ENCODE results near the gene SMPDL3A.

SMPDL3A gene

GRCh38 chr6:122778985-122779661 lies 9.9 kb upstream of the SMPDL3A start:
- FAIRE-seq = no peak

- no peak for FAIRE-seq
Measured at GRCh38 chr6:122779667-122780066, 9.4 kb upstream of the SMPDL3A start, which contains the start of gene FABP7. FABP7 (plus strand) TSS chr6:122779716; CDS start chr6:122779795, 79 bp downstream.

- no peak for FAIRE-seq
Measured at GRCh38 chr6:122780114-122780513, 8.9 kb upstream of the SMPDL3A start.

- FAIRE-seq = no peak
Measured at GRCh38 chr6:122781716-122782115, 7.3 kb upstream of the SMPDL3A start.

DNA sequence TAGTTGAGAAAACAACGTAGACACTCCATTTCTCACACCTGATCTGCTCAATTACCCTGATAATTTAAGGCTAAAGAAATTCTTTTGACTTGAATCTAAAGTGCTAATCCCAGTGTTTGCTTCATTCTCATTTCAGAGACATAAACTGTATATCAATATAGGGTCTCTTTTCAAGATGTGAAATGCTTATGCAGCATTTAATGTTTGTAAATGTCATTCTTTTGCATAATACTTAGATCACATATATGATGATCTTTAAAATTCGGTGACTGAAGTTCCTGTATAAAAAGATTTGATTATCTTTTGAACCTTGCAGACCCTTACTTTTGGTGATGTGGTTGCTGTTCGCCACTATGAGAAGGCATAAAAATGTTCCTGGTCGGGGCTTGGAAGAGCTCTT lies 5.7 kb upstream of the SMPDL3A start:
- no peak for FAIRE-seq

GRCh38 chr6:122785891-122786290 lies 3.2 kb upstream of the SMPDL3A start:
- no peak for FAIRE-seq

DNA sequence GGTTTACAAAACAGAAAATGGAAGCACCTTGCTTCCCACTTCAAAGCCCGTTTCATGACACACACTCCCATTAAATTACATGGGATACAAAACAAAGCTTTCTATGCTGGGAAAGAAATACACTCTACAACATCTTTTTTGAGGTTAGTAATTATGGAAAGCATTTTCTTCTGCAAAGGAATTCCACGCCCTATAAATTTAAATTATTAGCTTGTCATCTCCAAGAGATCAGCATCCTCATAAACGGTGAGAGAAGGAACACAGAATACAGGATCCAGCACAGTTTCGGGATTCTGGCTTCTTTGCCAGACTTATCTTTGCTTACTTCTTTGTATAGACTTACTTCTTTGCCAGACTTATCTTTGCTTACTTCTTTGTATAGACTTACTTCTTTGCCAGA lies 1.3 kb upstream of the SMPDL3A start:
- peak; percentile 12 for FAIRE-seq

GRCh38 chr6:122788208-122788607 lies 850 bp upstream of the SMPDL3A start:
- no peak for FAIRE-seq

- FAIRE-seq = no peak
Measured at GRCh38 chr6:122788663-122789181, 336 bp upstream of the SMPDL3A start.

GRCh38 chr6:122790028-122790422 lies 967 bp downstream of the SMPDL3A start:
- no peak for FAIRE-seq

GRCh38 chr6:122790423-122791309 lies 1.6 kb downstream of the SMPDL3A start:
- FAIRE-seq = no peak

GRCh38 chr6:122791310-122791679 lies 2.2 kb downstream of the SMPDL3A start:
- FAIRE-seq = no peak

DNA sequence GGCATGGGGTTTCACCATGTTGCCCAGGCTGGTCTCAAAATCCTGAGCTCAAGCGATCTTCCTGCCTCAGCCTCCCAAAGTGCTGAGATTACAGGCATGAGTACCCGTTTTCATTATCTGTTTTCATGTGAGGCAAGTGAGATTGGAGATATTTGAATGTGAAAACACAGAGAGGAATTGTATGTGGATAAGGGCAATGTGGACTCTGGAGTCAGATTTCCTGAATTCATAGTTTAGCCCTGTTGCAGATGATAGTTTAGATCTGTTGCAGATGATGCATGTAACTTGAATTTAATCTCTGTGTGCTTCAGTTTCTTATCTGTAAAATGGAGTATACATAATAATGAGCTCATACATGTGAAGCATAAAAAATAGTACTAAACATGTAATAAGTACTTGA lies 3.7 kb downstream of the SMPDL3A start:
- no peak for FAIRE-seq

- FAIRE-seq = no peak
Measured at GRCh38 chr6:122797537-122797936, 8.5 kb downstream of the SMPDL3A start.

DNA sequence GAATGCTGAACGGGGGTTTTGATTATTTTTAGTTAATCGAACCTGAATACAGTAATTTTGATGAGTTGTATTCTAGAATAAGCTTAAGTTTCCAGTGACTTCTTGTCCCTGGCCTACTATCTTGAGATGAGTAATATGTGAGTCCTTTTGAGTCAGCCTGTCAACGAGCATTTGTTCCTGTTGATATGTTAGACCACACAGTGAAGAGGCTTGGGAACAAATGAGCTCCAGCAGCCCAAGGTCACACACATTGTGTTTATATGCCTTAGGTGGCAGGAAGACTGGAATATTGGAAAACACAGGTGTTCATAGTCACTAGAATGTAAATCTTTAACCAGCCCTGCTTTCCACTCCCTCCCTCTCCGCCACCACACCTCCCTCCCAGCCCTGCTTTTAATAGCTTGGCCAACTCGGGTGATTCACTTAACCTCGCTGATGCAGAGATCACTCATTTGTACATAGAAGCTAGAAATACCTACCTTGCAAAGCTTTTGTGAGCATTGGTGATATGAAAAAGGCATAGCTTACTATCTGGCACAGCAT lies 9.1 kb downstream of the SMPDL3A start:
- no peak for FAIRE-seq

- no peak for FAIRE-seq
Measured at GRCh38 chr6:122799140-122799745, 10.2 kb downstream of the SMPDL3A start.

GRCh38 chr6:122799916-122800686 lies 11.0 kb downstream of the SMPDL3A start:
- FAIRE-seq = peak; percentile 88

DNA sequence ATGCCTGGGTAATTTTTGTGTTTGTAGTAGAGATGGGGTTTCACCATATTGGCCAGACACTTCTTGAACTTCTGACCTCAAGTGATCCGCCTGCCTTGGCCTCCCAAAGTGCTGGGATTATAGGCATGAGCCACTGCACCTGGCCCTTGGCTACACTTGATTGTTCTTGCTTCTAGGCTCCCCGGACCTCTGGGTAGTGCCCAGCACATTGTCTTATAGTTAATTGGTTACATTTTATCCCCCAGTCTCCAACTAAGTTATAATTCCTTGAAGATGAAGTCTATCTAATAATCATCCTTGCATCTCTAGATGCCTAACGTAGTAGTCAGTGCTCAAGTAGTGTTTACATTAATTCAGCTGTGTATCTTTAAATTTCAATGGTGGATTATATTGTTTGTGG lies 11.8 kb downstream of the SMPDL3A start:
- no peak for FAIRE-seq

GRCh38 chr6:122801397-122801796 lies 12.3 kb downstream of the SMPDL3A start:
- FAIRE-seq = no peak

DNA sequence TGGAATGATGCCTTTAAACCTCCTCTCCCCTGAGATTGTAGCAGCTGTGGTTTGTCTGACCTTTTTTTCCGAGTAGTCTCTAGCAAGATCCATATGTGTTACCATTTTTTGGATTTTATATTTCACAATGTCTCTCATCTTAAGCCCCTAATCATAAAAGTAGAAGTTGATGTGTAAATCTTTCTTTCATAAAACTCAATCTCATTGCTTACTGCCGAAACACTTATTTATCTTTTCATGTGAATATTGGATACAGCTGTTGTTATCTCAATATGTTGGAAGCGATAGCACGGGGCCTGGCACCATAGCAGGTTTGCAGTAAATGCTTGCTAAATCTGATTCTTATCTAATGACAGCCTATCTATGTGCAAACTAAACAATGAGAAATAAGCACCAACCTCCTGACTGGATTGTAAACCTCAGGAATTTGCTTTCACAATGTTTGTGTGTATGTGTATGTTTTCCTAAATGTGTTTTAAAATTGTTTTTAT lies 14.2 kb downstream of the SMPDL3A start:
- FAIRE-seq = peak; percentile 88

DNA sequence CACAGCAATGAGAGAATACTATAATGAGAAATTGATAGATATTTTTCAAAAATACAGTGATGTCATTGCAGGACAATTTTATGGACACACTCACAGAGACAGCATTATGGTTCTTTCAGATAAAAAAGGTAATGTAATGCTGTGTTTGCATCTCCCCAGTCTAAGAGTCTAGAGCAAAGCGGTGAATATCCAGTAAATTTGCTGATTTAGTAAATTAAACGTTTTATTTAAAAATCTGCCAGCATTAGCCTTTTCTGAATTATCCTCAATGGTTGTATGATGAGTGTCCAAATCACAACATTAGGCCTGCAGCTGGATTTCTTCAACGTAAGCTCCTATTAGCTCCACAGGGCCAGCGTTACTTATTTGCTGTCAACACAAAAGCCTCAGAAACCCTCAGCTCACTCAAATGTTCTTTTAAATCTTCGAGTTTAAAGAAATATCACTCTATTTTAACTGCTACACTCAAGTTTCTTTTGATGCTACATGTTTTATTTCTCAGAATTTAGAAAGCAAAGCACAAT lies 16.0 kb downstream of the SMPDL3A start:
- no peak for FAIRE-seq

GRCh38 chr6:122806291-122806690 lies 17.2 kb downstream of the SMPDL3A start:
- no peak for FAIRE-seq
